Smooth muscle cell (in vitro differentiated cells): ENCODE measurements around the gene SNAI1. TPM values are rescaled to one million over a fixed set of nuclear protein-coding genes. Genes with fewer than 3 reads are reported as not detected.
A peak's percentile ranks its signal among the peaks of the same experiment; 100 is the strongest.

ENCODE experiments used
- DNase-seq: peaks from one replicate; lab custom pipeline; 2025; ENCODE audit not compliant: unreplicated experiment; lab: John Stamatoyannopoulos, UW
- H2AFZ ChIP-seq: fragments of 200-600 bp; sonication (generic); 2 replicates; pipeline ENCODE4 v1.6.0; 2016; ENCODE audit warnings: antibody characterized with exemption, low read depth, mild to moderate bottlenecking
- H3F3A ChIP-seq: fragments of 200-600 bp; sonication (generic); 2 replicates; pipeline ENCODE4 v1.6.0; 2017; ENCODE audit warnings: antibody characterized with exemption, low read depth
- H3K27ac ChIP-seq: fragments of 200-600 bp; sonication (generic); 2 replicates; pipeline ENCODE4 v1.5.1; 2016; ENCODE audit warnings: low read depth, mild to moderate bottlenecking
- H3K27me3 ChIP-seq: fragments of 200-600 bp; sonication (generic); 2 replicates; pipeline ENCODE4 v1.6.1; 2016; ENCODE audit warnings: low read depth, mild to moderate bottlenecking
- H3K36me3 ChIP-seq: fragments of 200-600 bp; sonication (generic); 2 replicates; pipeline ENCODE4 v1.5.1; 2016; ENCODE audit warnings: low read depth
- H3K4me1 ChIP-seq: fragments of 200-600 bp; sonication (generic); 2 replicates; pipeline ENCODE4 v1.5.1; 2016; ENCODE audit warnings: low read depth
- H3K4me2 ChIP-seq: fragments of 200-600 bp; sonication (generic); 2 replicates; pipeline ENCODE4 v1.6.0; 2016; ENCODE audit warnings: mild to moderate bottlenecking
- H3K4me3 ChIP-seq: fragments of 200-600 bp; sonication (generic); 2 replicates; pipeline ENCODE4 v1.5.1; 2016; ENCODE audit warnings: mild to moderate bottlenecking
- H3K79me2 ChIP-seq: fragments of 200-600 bp; sonication (generic); 2 replicates; pipeline ENCODE4 v1.6.0; 2016; ENCODE audit warnings: low read depth, mild to moderate bottlenecking
- H3K9ac ChIP-seq: fragments of 200-600 bp; sonication (generic); 2 replicates; pipeline ENCODE4 v1.6.0; 2016; ENCODE audit warnings: low read depth
- H3K9me3 ChIP-seq: fragments of 200-600 bp; sonication (generic); replicated peaks from 2 replicates; pipeline ENCODE4 v1.5.1; 2016; ENCODE audit warnings: low read depth
- H4K20me1 ChIP-seq: fragments of 200-600 bp; sonication (generic); 2 replicates; pipeline ENCODE4 v1.6.0; 2016; ENCODE audit warnings: low read depth
- CTCF ChIP-seq: fragments of 200-600 bp; sonication (generic); IDR thresholded peaks from 2 replicates; pipeline ENCODE4 v1.5.1; 2017; ENCODE audit warnings: borderline replicate concordance, mild to moderate bottlenecking, antibody characterized with exemption; ENCODE audit not compliant: insufficient read depth, poor library complexity, severe bottlenecking
- WGBS: methylation state at CpG from one replicate; pipeline ENCODE4 v1.1.7; 2016; ENCODE audit warnings: low lambda C conversion rate; 5-methylcytosine and 5-hydroxymethylcytosine counted together
- polyA plus RNA-seq: library from polyadenylated mRNA; unstranded; fragments of >200 nt; fragmentation: Nextera tagmentation; extraction: Ambion mirVana; gene quantifications from 2 replicates; pipeline ENCODE4 v1.2.1, GENCODE V29; 2016
- total RNA-seq: library from RNA; depleted of rRNA; stranded (reverse); fragments of >200 nt; gene quantifications from 2 replicates; pipeline ENCODE4 v1.2.3, GENCODE V29; 2014

The SNAI1 gene
- total and polyA plus RNA-seq, 2 experiments from 2014 or later = 3.7 to 20.7 TPM

- H2AFZ ChIP-seq = no peak overlapping the region
- no peak overlapping the region for H3K9ac ChIP-seq
- H3K27me3 ChIP-seq = no peaks in the 10 kb centered on the region
- peak overlapping the region; percentile 73 for H3K27ac ChIP-seq
- no peaks in the 10 kb centered on the region for H4K20me1 ChIP-seq
- H3K4me1 ChIP-seq = no peaks in the 10 kb centered on the region
- H3K9me3 ChIP-seq = no peaks in the 10 kb centered on the region
- WGBS = 34% methylated on average over 12 of the region's 12 CpGs
- H3K79me2 ChIP-seq = no peaks in the 10 kb centered on the region
- peak; percentile 43 for DNase-seq
- H3K4me3 ChIP-seq = no peak overlapping the region
- no peak overlapping the region for H3K4me2 ChIP-seq
- no peaks in the 10 kb centered on the region for H3K36me3 ChIP-seq
- peaks cover 16% of the 10 kb centered on the region for H3F3A ChIP-seq
- TF ChIP-seq CTCF = no peak
Measured at GRCh38 chr20:50027611-50028105, 44.9 kb downstream of the SNAI1 start.

- WGBS = 95% methylated on average over 14 of the region's 15 CpGs
- Histone ChIP-seq H4K20me1 (no peaks in the 10 kb centered on the region), H3K79me2 (no peaks in the 10 kb centered on the region), H2AFZ (no peak overlapping the region), H3K9me3 (no peaks in the 10 kb centered on the region), H3K27ac (peak overlapping the region; percentile 82), H3K4me2 (no peak overlapping the region), H3K4me3 (no peak overlapping the region), H3K36me3 (no peaks in the 10 kb centered on the region), H3F3A (peaks cover 16% of the 10 kb centered on the region), H3K27me3 (no peaks in the 10 kb centered on the region), H3K9ac (no peak overlapping the region), H3K4me1 (no peaks in the 10 kb centered on the region)
- no peak for DNase-seq
- no peak for TF ChIP-seq CTCF
Measured at GRCh38 chr20:50029083-50029696, 46.4 kb downstream of the SNAI1 start.

GRCh38 chr20:50029697-50030461 is 47.1 kb downstream of the SNAI1 start:
- Histone ChIP-seq H3F3A (peaks cover 16% of the 10 kb centered on the region), H3K36me3 (no peaks in the 10 kb centered on the region), H3K9ac (peak overlapping the region; percentile 47), H3K4me1 (no peaks in the 10 kb centered on the region), H3K79me2 (no peaks in the 10 kb centered on the region), H3K4me3 (no peak overlapping the region), H3K4me2 (peak overlapping the region; percentile 50), H3K27me3 (no peaks in the 10 kb centered on the region), H4K20me1 (no peaks in the 10 kb centered on the region), H3K9me3 (no peaks in the 10 kb centered on the region), H3K27ac (peak overlapping the region; percentile 82), H2AFZ (no peak overlapping the region)
- DNase-seq = no peak
- 37% methylated on average over 19 of the region's 19 CpGs for WGBS
- TF ChIP-seq CTCF = no peak
